Stimulated activated CD4-positive, alpha-beta T cell treated with anti-CD3 and anti-CD28 coated beads, TNF-alpha, amount 100 ng/mL, for 24 hours (primary cell): ENCODE measurements around the gene SCARB1.

Source experiments
- DNase-seq, 3 experiments: peaks; one replicate each; pipeline ENCODE4 v3.0.0-alpha.2; 2020; ENCODE audit warnings: low read depth in 3 of 3

Gene SCARB1

GRCh38 chr12:124760560-124760959 lies 103.1 kb downstream of the SCARB1 start:
- DNase-seq = no peak

GRCh38 chr12:124759841-124760503 lies 103.7 kb downstream of the SCARB1 start:
- DNase-seq = no peak

- no peak for DNase-seq
Observed at GRCh38 chr12:124758266-124759220, 105.1 kb downstream of the SCARB1 start.

- no peak for DNase-seq
Observed at GRCh38 chr12:124757329-124757728, 106.3 kb downstream of the SCARB1 start.

DNA sequence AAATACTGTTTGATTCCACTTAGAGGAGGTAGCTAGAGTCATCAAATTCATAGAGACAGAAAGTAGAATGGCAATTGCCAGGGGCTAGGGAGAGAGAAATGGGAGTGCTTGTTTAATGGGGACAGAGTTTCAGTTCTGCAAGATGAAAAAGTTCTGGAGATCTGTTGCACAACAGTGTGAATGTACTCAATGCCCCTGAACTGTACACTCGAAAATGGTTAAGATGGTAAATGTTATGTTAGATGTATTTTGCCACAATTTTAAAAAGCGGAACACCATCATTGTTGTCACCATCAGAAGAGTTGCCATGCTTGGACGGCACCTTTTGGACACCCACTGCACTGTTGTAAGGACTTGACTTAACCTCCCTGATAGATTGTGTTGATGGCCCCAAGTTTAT lies 106.9 kb downstream of the SCARB1 start:
- DNase-seq = no peak

GRCh38 chr12:124756166-124756565 lies 107.5 kb downstream of the SCARB1 start:
- no peak for DNase-seq

- DNase-seq = no peak
Observed at GRCh38 chr12:124755801-124756148, 107.9 kb downstream of the SCARB1 start.

DNA sequence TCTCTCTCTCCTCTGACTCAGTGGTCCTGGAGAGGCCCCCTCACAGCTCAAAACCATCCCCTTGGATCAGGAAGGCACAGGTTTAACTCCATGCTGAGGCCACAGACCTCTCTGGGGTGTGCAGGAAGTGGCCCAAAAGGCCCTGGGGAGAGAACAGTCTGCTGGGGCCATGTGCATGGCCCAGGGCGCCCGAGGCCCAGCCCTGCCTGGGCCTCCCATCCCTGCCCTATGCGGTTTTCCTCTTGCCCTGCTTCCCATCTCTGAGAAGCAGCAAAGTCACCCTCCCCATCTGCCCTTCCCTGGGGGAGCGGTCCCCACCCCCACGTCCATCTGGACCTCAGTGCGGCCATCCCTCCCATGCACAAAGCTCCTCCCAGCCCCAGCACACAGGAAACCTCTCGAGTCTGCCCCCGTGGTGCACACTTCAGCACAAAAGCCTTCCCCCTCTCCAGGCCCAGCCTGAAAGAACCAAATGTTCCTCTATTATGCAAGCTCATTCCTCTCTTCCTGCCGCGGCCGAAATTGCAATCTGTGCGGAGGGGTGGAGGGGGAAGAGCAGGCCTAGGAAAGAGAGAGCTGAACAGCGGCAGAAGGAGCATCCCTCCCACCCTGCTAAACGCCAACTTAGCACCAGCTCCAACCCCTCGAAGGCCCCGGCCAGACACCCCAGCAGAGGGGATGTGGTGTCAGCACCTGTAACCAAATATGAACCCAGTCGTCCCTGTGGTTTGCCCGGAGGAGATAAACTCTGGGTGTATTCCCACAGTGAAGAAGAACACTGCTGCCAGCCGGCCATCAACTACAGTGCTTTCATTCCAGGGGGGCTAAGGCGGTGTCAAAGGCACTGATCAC lies 108.5 kb downstream of the SCARB1 start:
- DNase-seq = no peak

- no peak for DNase-seq
Observed at GRCh38 chr12:124754491-124754890, 109.2 kb downstream of the SCARB1 start.

DNA sequence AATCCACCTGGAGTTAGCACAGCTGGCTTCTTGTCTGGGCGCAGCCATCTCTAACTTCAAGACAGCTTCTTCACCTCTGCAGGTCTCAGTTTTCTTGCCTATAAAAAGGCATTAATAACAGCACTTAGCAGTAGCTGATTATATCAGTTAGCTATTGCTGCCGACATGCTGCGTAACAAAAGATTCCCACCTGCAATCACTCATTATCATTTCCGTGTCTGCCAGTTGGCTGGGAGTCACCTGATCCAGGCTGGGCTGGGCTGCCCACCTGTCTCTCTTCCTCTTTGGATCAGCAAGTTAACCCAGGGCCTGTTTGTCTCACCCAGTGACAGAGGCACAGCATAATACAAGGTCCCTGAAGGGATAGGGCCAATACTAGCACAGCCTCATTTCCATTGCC lies 109.7 kb downstream of the SCARB1 start:
- no peak for DNase-seq

DNA sequence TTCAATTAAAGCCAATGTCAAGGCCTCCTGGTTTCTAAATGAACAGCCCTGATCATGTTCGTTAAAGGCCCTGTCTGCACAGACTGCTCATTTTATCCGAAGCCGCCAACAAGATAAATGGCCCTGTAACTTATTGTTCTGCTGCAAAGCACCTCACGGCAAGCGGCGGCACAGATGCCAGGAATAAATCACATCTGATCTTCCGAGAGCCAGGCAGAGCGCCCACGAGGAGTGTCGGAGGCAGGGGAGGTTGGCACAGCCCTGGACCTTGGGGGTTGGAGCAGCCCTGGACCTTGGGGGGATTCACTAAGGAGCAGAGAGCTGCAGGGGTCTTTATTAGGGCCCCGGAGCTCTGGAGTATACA lies 110.5 kb downstream of the SCARB1 start:
- no peak for DNase-seq

GRCh38 chr12:124752437-124753227 lies 111.0 kb downstream of the SCARB1 start:
- no peak for DNase-seq

DNA sequence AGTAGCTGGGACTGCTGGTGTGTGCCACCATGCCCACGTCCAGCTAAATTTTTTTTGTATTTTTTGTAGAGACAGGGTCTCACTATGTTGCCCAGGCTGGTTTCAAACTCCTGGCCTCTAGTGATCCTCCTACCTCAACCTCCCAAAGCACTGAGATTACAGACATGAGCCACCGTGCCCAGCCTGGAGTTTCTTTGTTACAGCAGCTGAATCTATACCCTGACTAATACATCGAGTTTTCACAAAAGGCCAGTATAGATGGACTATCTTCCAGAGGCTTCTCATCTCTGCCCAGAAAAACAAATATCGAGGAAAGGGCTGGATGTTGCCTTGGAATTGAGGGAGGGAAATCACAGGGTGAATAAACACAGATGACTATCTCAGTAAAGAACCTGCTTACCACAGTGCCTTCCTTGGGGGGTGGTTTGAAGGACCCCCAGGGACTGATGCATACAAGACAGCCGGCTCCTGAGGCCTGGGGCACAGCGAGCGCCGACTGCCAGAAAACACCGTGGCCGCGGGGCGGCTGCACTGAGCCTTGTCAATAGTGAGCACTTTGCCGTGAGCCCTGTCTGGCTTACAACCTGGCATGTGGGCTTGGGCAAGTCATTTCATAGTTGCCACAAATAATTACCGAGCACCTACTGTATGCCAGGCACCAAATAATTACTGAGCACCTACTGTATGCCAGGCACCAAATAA lies 111.9 kb downstream of the SCARB1 start:
- no peak for DNase-seq

- no peak for DNase-seq
Observed at GRCh38 chr12:124750787-124751471, 112.7 kb downstream of the SCARB1 start.

- DNase-seq = no peak
Observed at GRCh38 chr12:124750149-124750656, 113.5 kb downstream of the SCARB1 start.

DNA sequence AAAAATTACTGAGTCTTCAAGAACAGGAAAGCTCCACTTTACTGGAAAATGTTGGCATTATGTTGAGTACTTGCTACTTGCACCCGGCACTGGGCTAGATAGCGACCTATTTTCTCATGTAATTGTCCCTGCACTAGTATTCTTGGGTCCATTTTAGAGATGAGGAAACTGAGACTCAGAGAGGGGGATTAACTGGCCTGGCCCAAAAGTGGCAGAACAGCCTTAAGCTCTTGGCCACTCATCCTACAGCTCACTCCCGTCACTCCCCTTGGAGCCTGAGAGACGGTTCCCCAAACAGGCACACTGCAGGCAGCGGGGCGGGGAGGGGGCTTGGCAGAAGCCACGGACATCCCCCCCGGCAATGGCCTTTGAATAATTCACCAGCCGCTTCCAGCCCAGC lies 113.9 kb downstream of the SCARB1 start:
- DNase-seq = no peak

DNA sequence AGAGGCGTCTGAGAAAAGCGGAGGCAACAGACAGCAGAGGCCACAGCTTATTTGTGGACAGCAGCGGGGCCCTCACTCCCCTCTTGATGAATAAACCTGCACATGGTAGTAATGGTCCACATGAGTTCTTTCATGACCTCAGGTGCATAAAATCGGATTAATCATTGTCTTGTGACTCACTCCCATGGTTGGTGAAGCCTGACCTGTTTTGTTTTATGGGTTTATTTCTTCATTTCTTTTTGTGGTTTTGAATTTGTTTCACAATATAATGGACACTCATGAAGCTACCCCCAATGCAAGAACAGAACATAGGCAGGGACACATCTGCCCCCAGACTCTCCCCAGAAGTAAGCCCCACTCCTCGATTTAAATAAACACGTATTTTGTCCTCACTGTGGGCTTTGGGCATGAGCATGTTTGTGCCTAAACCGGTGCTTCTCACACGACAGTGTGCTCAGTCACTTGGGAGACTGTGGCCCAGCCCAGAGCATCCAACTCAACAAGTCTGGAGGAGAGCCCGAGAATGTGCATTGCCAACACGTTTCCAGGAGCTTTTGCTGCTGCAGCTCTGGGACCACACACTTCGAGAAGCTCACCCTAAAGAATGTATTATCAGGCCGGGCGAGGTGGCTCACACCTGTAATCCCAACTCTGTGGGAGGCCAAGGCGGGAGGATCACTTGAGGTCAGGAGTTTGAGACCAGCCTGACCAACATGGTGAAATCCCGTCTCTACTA lies 116.1 kb downstream of the SCARB1 start:
- no peak for DNase-seq

DNA sequence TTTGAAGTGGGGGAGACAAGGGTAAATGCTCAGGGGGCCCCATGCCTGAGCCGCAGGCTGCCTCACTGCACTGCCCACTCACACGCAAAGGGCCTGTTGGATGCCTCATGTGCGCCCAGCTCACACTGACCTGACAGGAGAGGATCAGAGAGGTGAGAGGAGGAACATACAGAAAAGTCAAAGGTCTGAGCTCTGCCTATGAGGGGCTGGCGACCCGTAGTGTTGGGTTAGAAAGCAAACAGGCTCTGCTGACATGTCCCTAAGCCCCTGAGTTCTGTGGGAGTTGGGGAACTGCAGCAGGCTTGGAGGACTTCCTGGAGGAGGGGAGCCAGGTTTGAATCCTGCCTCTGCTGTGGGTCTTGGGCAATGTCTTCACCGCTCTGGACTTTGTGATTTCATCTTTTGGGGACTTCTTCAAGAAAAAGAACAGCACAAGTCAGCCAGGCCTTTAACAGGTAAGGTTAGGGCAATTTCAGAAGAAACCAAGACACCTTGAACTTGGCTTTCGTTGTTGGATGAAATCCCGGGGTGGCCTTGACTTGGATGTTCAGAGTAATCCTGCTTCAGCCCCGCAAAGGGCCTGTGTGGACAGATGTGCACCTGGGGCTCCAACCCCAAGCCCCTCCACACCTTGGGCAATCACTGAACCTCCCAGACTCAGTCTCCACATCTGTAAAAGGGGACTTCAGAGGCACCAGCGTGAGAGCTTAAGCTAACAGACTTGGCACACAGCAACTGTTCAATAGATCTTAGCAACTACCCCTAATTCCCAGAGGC lies 116.8 kb downstream of the SCARB1 start:
- no peak for DNase-seq
